ENCODE results near the gene RBM33. TPM values are rescaled to one million over a fixed set of nuclear protein-coding genes. Genes with fewer than 3 reads are reported as not detected.

Gene RBM33, protein sequence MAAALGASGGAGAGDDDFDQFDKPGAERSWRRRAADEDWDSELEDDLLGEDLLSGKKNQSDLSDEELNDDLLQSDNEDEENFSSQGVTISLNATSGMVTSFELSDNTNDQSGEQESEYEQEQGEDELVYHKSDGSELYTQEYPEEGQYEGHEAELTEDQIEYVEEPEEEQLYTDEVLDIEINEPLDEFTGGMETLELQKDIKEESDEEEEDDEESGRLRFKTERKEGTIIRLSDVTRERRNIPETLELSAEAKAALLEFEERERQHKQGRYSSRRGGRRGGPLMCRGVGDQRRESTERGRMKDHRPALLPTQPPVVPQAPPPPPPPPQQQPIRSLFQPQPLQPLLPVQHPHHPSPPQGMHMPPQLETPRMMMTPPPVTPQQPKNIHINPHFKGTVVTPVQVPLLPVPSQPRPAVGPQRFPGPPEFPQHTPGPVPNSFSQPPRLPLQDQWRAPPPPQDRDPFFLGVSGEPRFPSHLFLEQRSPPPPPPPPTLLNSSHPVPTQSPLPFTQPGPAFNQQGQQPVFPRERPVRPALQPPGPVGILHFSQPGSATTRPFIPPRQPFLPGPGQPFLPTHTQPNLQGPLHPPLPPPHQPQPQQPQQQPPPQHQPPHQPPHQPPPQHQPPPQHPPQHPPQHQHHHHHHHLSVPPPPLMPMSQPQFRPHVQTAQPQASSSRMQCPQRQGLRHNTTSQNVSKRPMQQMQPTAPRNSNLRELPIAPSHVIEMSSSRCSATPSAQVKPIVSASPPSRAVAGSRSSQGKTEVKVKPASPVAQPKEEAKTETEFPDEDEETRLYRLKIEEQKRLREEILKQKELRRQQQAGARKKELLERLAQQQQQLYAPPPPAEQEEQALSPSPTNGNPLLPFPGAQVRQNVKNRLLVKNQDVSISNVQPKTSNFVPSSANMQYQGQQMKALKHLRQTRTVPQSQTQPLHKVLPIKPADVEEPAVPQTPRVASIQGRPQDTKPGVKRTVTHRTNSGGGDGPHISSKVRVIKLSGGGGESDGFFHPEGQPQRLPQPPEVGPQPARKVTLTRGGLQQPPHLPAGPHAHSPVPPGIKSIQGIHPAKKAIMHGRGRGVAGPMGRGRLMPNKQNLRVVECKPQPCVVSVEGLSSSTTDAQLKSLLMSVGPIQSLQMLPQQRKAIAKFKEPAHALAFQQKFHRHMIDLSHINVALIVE
- total RNA-seq: 10 to 100 TPM; 63.3 to 70.5 (median 66.4) TPM

DNA sequence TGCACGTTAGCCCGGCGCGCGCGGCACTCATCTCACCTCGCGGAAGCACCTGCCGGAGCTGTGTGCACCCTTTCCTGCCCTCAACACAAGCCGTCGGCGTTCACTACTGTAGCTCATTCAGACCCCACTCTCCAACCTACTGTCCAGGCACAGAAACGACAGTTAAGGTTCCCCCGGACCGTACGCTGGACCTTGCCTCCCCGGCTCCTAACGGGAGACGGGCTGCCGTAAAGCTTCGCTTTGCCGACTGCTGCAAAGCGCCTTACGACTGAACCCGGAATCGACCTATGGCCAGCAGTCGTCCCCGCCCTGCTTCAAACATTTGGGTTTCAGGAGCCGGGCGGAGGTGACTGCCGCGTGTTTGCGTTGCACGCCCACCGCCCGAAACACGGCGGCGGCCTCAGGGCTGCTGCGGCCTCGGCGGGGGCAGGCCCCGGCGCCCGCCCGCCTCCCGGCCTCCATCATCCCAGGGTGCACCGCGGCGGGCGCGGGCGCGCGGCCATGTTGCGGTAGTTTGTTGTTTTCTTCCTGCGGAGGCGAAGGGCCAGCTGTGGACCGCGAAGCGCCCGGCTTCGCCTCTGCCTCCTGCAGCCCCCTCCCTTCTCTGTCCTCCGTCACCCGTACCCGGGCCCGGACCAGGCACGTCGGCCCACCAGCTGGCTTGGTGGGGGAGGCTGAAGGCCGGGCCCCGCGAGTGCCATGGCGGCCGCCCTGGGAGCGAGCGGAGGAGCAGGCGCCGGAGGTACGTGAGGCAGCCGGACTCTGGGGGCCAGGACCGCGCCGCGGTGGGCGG, at the start of gene RBM33:
RBM33 (plus strand) TSS at position 484 of the 793 bp plus-strand sequence; CDS start at position 700, 216 bp downstream.
- peak; percentile 91 to 93 for ATAC-seq
- Mint-ChIP-seq H3K4me1 (ENCODE audit: low read depth) (peaks cover 37% of the 10 kb centered on the region), H3K36me3 (ENCODE audit: insufficient read depth) (peaks cover 63% of the 10 kb centered on the region), H3K9me3 (peaks cover 11% of the 10 kb centered on the region), H3K27me3 (ENCODE audit: low read depth) (no peaks in the 10 kb centered on the region), H3K4me3 (peak within 1 kb of the TSS; percentile 96)
- peak; percentile 55 for DNase-seq

DNA sequence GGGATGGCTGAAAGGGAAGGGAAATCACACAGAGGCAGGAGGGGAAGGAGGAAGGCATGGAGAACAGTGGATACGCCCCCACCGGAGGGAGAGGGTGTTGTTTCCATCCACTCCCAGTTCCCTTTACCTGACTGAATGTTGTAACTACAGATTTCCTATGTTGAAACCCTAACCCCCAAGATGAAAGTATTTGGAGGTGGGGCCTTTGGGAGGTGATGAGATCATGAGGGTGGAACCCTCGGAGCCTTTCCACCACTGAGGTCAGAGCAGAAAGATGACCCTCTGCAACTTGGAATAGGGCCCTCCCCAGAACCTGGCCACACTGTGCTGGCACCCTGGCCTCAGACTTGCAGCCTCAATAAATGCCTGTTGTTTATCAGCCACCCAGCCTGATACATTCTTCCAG, 49.5 kb upstream of the RBM33 start:
- H3K4me1 Mint-ChIP-seq (ENCODE audit: low read depth): peaks cover 3% of the 10 kb centered on the region
- H3K4me3 Mint-ChIP-seq: no peak overlapping the region
- ATAC-seq (no peak), DNase-seq (no peak)
- no peaks in the 10 kb centered on the region for H3K9me3 Mint-ChIP-seq
- peaks cover 37% of the 10 kb centered on the region for H3K27me3 Mint-ChIP-seq (ENCODE audit: low read depth)
- H3K36me3 Mint-ChIP-seq (ENCODE audit: insufficient read depth): no peaks in the 10 kb centered on the region

DNA sequence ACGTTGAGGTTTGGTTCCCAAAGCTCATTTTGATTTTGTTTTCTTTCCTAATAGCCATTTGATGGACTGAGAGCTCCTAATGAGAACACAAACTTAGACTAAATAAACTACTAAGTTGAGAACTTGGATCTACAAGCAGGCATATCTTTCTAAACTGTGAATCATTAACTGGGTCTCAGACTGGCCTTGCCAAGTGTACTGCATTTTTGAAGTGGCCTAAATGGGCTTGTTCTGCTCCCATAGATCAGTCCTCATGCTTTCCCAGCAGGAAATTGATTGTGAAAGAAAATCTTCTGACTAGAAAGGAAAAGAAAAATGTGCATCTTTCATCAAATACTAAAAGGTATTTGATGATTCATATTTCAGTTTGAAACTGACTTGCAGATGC, 46.7 kb upstream of the RBM33 start:
- H3K4me1 Mint-ChIP-seq (ENCODE audit: low read depth): peaks cover 3% of the 10 kb centered on the region

DNA sequence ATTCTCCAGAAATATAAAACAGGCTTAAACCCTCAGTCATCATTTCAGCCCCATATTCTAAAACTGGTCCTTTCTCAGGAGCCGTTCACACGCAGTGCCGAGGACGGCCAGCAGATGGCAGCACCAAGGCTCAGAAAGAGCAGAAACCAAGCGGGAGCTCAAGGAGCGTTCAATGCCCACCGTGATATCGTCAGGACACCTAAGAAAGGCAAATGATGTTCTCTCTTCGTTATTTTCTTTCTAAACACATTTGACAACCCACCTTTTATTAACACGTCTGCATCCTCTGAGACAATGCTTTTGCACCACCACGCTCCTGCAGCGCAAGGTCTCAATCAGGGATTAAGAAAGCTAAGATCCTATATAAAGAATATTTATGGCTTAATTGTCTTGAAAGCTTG, 45.7 kb upstream of the RBM33 start:
- ATAC-seq (peak; percentile 77 to 84), DNase-seq (peak; percentile 84)
- Mint-ChIP-seq H3K4me3 (no peak overlapping the region), H3K27me3 (ENCODE audit: low read depth) (peaks cover 31% of the 10 kb centered on the region), H3K36me3 (ENCODE audit: insufficient read depth) (no peaks in the 10 kb centered on the region), H3K9me3 (no peaks in the 10 kb centered on the region), H3K4me1 (ENCODE audit: low read depth) (peaks cover 3% of the 10 kb centered on the region)

More for the DNA sequence above, 46.7 kb upstream of the RBM33 start:
- Mint-ChIP-seq H3K36me3 (ENCODE audit: insufficient read depth) (no peaks in the 10 kb centered on the region), H3K9me3 (no peaks in the 10 kb centered on the region), H3K4me3 (no peak overlapping the region), H3K27me3 (ENCODE audit: low read depth) (peaks cover 33% of the 10 kb centered on the region)
- ATAC-seq (no peak), DNase-seq (no peak)

DNA sequence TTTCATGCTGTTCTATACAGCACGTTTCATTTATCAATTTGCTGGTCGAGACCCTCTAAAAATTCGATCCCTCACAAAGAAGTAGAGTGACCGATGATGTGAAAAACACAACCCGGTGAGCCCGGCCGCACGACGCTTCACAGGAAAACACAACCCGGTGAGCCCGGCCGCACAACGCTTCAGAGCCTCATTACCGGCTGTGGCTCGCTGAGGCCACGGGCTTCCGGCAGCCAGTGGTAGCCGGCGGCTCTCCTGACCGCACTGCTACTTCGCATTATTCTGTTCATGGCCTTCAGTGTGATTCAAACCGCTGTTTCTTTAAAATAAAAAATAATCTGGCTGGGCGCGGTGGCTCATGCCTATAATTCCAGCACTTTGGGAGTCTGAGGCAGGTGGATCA, 42.3 kb upstream of the RBM33 start:
- no peak for DNase-seq
- no peak overlapping the region for H3K4me3 Mint-ChIP-seq
- no peak for ATAC-seq
- H3K4me1 Mint-ChIP-seq (ENCODE audit: low read depth): peaks cover 3% of the 10 kb centered on the region
- H3K27me3 Mint-ChIP-seq (ENCODE audit: low read depth): peaks cover 30% of the 10 kb centered on the region
- H3K9me3 Mint-ChIP-seq: no peaks in the 10 kb centered on the region
- H3K36me3 Mint-ChIP-seq (ENCODE audit: insufficient read depth): no peaks in the 10 kb centered on the region

DNA sequence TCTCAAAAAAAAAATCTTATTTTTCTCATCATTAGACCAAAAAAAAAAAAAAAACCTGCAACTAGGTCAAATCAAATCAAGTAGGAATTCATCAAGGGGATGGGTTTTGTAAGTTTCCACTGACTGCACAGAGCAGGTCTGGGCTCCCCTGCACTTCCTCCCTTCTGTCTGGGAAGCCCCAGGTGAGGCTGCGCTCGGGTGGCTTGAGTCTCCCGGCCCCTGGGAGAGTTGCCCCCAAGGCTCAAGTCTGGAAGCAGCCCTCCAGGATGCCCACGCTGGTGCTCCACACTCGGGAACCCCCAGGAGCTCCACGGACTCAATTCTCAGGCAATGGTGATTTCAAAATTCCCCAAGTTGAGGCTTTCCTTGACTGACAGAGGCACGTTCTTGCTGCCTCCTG, 41.7 kb upstream of the RBM33 start:
- Mint-ChIP-seq H3K9me3 (no peaks in the 10 kb centered on the region), H3K27me3 (ENCODE audit: low read depth) (peaks cover 30% of the 10 kb centered on the region), H3K4me1 (ENCODE audit: low read depth) (peaks cover 3% of the 10 kb centered on the region), H3K36me3 (ENCODE audit: insufficient read depth) (no peaks in the 10 kb centered on the region), H3K4me3 (no peak overlapping the region)
- ATAC-seq (no peak), DNase-seq (no peak)

DNA sequence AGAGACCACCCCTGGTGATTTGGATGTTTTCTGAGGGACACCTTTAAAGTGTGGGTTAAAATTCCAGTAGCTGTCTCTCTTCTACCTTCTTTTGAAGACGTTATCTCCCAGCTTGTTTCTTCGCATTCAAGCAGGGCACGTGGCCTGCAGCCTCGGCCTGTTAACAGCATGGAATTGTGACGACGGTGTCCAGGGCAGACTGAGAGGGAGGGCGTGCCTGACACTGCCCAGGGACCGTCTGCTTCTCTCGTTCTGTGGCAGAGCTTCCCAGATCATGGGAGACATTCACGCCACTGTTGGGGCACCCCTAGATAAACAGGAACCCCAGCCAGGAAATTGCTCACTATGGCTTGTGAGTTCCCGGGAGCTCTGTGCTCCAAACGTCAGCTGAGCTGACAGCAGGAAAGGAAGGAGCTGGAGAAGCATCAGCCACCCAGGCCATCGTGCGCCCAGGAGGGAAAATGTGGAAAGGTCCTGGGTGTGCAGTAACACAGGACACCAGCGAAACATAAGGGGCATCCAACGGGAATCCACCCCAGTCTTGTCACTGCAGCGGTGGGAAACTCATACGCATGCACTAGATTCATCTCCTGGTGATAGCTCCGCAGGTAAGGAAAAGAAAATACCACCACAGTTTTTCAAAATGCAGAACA, 41.1 kb upstream of the RBM33 start:
- Mint-ChIP-seq H3K9me3 (no peaks in the 10 kb centered on the region), H3K36me3 (ENCODE audit: insufficient read depth) (no peaks in the 10 kb centered on the region), H3K27me3 (ENCODE audit: low read depth) (peaks cover 28% of the 10 kb centered on the region), H3K4me3 (no peak overlapping the region), H3K4me1 (ENCODE audit: low read depth) (peaks cover 3% of the 10 kb centered on the region)
- no peak for ATAC-seq
- DNase-seq: no peak

DNA sequence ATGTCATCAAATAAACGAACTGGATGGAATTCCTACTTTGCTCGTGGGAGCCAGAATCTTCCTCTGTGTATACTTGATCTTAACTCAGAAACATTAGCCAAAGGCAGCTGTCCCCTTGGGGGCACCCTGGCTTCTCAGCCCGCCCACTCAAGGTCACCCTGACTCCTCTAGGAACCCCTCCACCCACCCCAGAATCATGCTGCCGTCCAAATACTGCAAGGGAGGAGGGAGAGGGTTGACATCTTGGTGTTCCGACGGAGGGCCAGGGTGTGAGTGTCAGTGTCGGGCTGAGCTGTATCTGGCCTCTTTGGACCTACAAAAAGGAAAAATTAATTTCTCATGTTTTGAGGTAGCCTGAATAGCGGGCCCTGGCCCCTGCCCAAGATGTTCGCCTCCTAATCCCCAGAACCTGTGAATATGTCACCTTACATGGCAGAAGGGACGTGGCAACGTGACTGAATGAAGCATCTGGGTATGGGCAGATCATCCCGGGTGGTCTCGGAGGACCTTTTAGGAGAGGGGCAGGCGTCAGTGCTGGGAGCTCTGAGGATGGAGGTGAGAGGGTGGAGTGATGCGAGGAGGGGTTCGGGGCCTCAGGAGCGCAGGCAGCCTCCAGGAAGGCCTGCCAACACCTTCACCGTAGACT, 40.5 kb upstream of the RBM33 start:
- no peak overlapping the region for H3K4me3 Mint-ChIP-seq
- ATAC-seq (no peak), DNase-seq (no peak)
- peaks cover under 1% of the 10 kb centered on the region for H3K4me1 Mint-ChIP-seq (ENCODE audit: low read depth)
- H3K9me3 Mint-ChIP-seq: no peaks in the 10 kb centered on the region
- no peaks in the 10 kb centered on the region for H3K36me3 Mint-ChIP-seq (ENCODE audit: insufficient read depth)
- H3K27me3 Mint-ChIP-seq (ENCODE audit: low read depth): peaks cover 22% of the 10 kb centered on the region

DNA sequence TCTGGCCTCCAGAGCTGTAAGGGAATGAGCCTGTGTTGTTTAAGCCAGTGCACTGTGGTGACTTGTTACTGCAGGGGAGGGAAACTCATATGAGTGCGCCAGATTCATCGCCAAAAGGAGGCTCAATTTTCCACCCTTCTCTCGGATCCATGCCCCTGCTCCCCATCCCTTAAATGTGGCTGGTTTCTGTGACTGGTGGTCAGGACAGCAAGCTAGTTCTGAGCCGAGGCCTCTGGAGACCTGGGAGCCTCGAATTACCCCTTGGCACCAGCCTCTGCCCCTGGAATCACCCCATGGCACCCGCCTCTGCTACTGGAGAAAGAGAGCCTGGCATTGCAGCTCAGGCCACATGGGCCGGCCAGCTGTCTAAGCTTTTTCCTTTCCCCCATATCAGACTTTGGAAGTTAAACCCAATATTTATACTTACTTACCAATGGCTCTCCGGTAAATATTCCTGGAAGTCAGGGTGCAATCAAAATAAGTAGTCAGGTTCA, 39.9 kb upstream of the RBM33 start:
- H3K9me3 Mint-ChIP-seq: no peaks in the 10 kb centered on the region
- no peak overlapping the region for H3K4me3 Mint-ChIP-seq
- no peaks in the 10 kb centered on the region for H3K36me3 Mint-ChIP-seq (ENCODE audit: insufficient read depth)
- ATAC-seq: no peak
- peaks cover 16% of the 10 kb centered on the region for H3K27me3 Mint-ChIP-seq (ENCODE audit: low read depth)
- no peaks in the 10 kb centered on the region for H3K4me1 Mint-ChIP-seq (ENCODE audit: low read depth)
- no peak for DNase-seq

DNA sequence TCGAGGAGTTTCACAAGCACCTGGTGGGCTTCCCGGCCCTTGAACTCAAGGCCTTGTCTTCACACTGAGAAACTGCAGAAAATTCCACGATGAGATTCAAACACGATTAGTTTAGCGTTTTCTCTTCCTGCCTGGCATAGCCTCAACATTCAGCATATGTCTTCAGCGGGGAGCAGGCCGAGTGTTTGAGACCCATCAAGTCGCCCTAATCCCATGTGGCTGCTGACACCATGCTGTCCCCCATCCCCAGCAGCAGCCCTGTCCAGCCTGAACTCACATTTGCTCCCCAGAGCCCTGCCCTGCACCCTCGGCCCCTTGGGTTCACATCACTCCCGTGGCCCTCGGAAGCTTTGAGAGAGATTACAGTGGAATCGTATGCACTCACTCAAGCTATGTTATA, 35.3 kb upstream of the RBM33 start:
- DNase-seq (no peak), ATAC-seq (no peak)
- Mint-ChIP-seq H3K4me3 (no peak overlapping the region), H3K27me3 (ENCODE audit: low read depth) (peaks cover 6% of the 10 kb centered on the region), H3K4me1 (ENCODE audit: low read depth) (no peaks in the 10 kb centered on the region), H3K36me3 (ENCODE audit: insufficient read depth) (no peaks in the 10 kb centered on the region), H3K9me3 (no peaks in the 10 kb centered on the region)

DNA sequence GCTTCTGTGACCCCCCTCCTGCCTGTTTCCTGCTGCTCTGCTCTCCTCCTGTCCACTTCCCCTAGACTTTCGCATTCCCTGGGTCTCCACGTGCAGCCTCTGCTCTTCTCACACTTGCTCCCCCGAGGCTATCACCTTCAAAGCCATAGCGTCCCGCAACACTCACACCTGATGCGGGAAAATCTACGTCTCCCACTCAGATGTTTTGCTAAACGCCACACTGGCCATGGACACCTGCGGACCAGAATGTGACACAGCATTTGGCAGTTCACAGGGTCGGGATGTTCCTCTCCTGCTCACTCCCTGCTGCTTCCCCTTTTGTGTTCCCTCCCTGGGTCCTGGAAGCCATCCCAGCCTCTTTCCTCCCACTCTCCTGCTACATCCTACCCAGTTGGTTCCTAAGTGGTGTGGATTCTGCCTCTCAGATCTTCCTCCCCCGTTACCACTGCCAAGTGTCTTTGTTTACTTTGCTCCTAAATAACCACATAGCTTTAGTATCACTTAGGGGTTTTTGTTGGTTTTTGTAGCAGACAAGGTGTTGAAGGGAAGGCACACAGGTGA, 33.7 kb upstream of the RBM33 start:
- H3K4me1 Mint-ChIP-seq (ENCODE audit: low read depth): no peaks in the 10 kb centered on the region
- peaks cover 6% of the 10 kb centered on the region for H3K27me3 Mint-ChIP-seq (ENCODE audit: low read depth)
- H3K36me3 Mint-ChIP-seq (ENCODE audit: insufficient read depth): no peaks in the 10 kb centered on the region
- H3K9me3 Mint-ChIP-seq: no peaks in the 10 kb centered on the region
- H3K4me3 Mint-ChIP-seq: no peak overlapping the region
- DNase-seq (no peak), ATAC-seq (no peak)

DNA sequence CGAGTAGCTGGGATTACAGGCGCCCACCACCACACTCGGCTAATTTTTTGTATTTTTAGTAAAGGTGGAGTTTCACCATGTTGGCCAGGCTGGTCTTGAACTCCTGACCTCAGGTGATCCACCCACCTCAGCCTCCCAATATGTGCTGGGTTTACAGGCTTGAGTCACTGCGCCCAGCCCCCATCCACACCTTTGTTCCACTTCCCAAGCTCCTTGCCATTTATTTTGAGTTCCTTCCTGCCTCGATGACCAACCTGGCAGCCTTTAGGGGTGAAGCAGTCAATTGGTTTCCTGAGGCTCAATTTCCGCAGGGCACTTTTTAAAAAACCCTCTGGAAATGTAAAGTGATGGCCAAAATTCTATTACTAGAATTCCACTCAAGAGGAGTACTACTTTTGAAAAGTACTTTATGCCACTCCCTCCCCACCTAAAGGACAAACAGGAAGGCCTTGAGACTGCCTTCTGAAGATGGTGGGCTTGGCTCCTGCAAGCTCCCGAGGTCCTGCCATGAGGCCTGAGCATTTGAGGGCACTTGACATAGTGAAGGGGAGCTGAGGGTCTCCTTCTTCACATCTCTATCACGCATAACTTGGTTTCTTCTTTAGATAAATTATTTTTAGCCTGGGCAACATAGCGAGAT, 32.5 kb upstream of the RBM33 start:
- H3K9me3 Mint-ChIP-seq: no peaks in the 10 kb centered on the region
- H3K36me3 Mint-ChIP-seq (ENCODE audit: insufficient read depth): peaks cover 3% of the 10 kb centered on the region
- no peak overlapping the region for H3K4me3 Mint-ChIP-seq
- H3K4me1 Mint-ChIP-seq (ENCODE audit: low read depth): no peaks in the 10 kb centered on the region
- no peak for ATAC-seq
- no peak for DNase-seq
- H3K27me3 Mint-ChIP-seq (ENCODE audit: low read depth): peaks cover 6% of the 10 kb centered on the region

Data from activated T-cell treated with anti-CD3 and anti-CD28 coated beads, Interleukin-2, amount 50 U/mL, for 4 hours (primary cell).